HT-29 (cell line): ENCODE measurements around the gene IPO9. TPM values are rescaled to one million over a fixed set of nuclear protein-coding genes. Genes with fewer than 3 reads are reported as not detected.

ENCODE experiments used
- DNase-seq: peaks from one replicate; pipeline ENCODE4 v3.0.0-alpha.2; 2015; ENCODE audit warnings: low spot score
- total RNA-seq: library from RNA; depleted of rRNA; stranded (reverse); fragments of >200 nt; shearing (Covaris generic); gene quantifications from 2 replicates; pipeline ENCODE4 v1.2.3, GENCODE V29; 2014

Gene IPO9
- total RNA-seq, 1 experiment from 2014 or later = 39.6 TPM

- DNase-seq = no peak
These were observed 75.6 kb downstream of the IPO9 start for GRCh38 chr1:201904579-201904978.

- DNase-seq = no peak
These were observed 76.4 kb downstream of the IPO9 start for GRCh38 chr1:201905234-201905890.

- DNase-seq = no peak
These were observed 77.4 kb downstream of the IPO9 start for GRCh38 chr1:201906336-201906735.

GRCh38 chr1:201907621-201908020 is 78.7 kb downstream of the IPO9 start:
- DNase-seq = no peak

- no peak for DNase-seq
These were observed 83.0 kb downstream of the IPO9 start for GRCh38 chr1:201911826-201912571.

- DNase-seq = peak; percentile 28
These were observed 83.9 kb downstream of the IPO9 start for GRCh38 chr1:201912832-201913231.

- DNase-seq = no peak
These were observed 85.7 kb downstream of the IPO9 start for GRCh38 chr1:201914456-201915235.

GRCh38 chr1:201916649-201917249 is 87.8 kb downstream of the IPO9 start:
- DNase-seq = no peak

- no peak for DNase-seq
These were observed 88.5 kb downstream of the IPO9 start for GRCh38 chr1:201917362-201918033.

GRCh38 chr1:201918343-201918742 is 89.4 kb downstream of the IPO9 start:
- no peak for DNase-seq

- no peak for DNase-seq
These were observed 93.1 kb downstream of the IPO9 start for GRCh38 chr1:201921952-201922558.

- DNase-seq = no peak
These were observed 96.3 kb downstream of the IPO9 start for GRCh38 chr1:201925301-201925567.

GRCh38 chr1:201925981-201926645 is 97.2 kb downstream of the IPO9 start:
- no peak for DNase-seq

GRCh38 chr1:201928266-201928665 is 99.3 kb downstream of the IPO9 start:
- DNase-seq = no peak

GRCh38 chr1:201930137-201930536 is 101.2 kb downstream of the IPO9 start:
- no peak for DNase-seq

GRCh38 chr1:201930803-201931202 is 101.8 kb downstream of the IPO9 start:
- DNase-seq = no peak
